SK-N-MC (cell line): ENCODE results near the gene MTFR2.

Experiments used
- DNase-seq: peaks from one replicate; pipeline ENCODE4 v3.0.0-alpha.2; 2011; ENCODE audit warnings: low read depth, low spot score
- H3K27ac ChIP-seq: fragments of 200-600 bp; sonication (generic); 2 replicates; pipeline ENCODE4 v1.5.1; 2016; ENCODE audit warnings: mixed run types
- H3K36me3 ChIP-seq: fragments of 200-600 bp; sonication (generic); 2 replicates; pipeline ENCODE4 v1.6.1; 2017; ENCODE audit warnings: antibody characterized with exemption, low read length, mixed read lengths; ENCODE audit not compliant: insufficient read depth
- H3K4me3 ChIP-seq: fragments of 200-600 bp; sonication (generic); 2 replicates; pipeline ENCODE4 v1.5.1; 2016
- H3K9ac ChIP-seq: fragments of 200-600 bp; sonication (generic); 2 replicates; pipeline ENCODE4 v1.8.0; 2017; ENCODE audit warnings: mixed run types, mixed read lengths; ENCODE audit not compliant: insufficient read length
- H3K9me3 ChIP-seq: fragments of 200-600 bp; sonication (generic); 2 replicates; pipeline ENCODE4 v1.6.1; 2017; ENCODE audit warnings: low read depth, mild to moderate bottlenecking, antibody characterized with exemption, low read length, moderate library complexity, mixed read lengths
- EZH2 ChIP-seq: fragments of 200-600 bp; sonication (generic); IDR thresholded peaks from one replicate; pipeline ENCODE4 v1.6.1; 2017; ENCODE audit warnings: antibody characterized with exemption
- FOXP2 ChIP-seq: optimal IDR thresholded peaks from 2 replicates; pipeline ENCODE3; 2011; ENCODE audit warnings: mild to moderate bottlenecking, moderate library complexity; ENCODE audit not compliant: insufficient read depth; ENCODE audit errors: extremely low read length, control extremely low read depth
- POLR2AphosphoS5 ChIP-seq: IDR thresholded peaks from 2 replicates; pipeline ENCODE4 v1.6.1; 2012; ENCODE audit warnings: mild to moderate bottlenecking, low read depth, low read length, borderline replicate concordance

The MTFR2 gene

DNA sequence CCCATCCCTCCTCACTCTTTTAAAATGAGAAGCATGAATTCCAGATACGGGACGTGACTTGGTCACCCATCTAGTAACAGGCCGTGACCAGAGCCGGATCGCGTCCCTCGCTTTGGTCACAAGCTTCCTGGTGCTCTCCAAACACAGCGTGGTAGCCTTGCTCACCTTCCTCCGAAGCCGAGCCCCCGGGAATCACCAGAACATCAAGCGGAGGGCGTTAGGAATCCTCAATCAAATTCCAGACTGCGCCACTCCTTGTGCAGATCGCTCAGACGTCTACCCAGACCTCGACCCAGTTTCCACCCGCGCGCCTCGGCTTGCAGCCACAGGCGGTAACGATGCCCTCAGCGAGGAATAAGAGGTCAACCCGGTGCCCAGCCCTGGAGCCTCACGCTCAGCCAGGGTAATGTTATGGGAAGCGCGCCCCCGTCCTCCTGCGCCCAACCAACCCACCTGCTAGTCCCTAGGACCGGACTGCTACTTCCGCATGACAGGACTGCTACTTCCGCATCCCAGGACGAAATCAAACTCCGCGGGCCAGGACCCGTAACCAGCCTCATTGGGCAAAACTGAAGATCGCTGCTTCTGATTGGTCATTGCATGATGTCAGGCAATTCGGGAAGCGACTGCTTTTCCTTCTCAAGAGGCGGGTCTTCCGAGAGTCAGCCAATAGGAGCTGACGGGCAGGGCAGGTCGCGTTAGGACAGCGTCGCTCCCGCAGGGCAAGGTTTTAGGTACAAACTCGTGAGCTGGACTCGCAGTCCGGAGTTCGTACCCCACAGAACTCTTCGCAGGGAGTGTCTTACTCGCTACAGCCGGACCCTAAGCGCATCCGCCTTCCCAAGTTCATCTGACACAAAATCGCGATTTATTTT is at the start of gene MTFR2:
Gene MTFR2, minus strand, starts transcription at position 501 of the 875 bp plus-strand sequence. CDS start 1,212 bp downstream, outside the sequence.
- peak; percentile 96 for DNase-seq
- peak within 1 kb of the TSS; percentile 44; the same call in 1 of the 2 replicates for H3K27ac ChIP-seq
- H3K9me3 ChIP-seq, result no peaks in the 10 kb centered on the region
- peak within 1 kb of the TSS; percentile 88 for H3K9ac ChIP-seq
- H3K36me3 ChIP-seq, result peaks cover 6% of the 10 kb centered on the region; the same call in 1 of the 2 replicates
- peak within 1 kb of the TSS; percentile 98 for H3K4me3 ChIP-seq
- no peak for TF ChIP-seq FOXP2
- TF ChIP-seq POLR2AphosphoS5, result peak; percentile 80
- TF ChIP-seq EZH2, result no peak

DNA sequence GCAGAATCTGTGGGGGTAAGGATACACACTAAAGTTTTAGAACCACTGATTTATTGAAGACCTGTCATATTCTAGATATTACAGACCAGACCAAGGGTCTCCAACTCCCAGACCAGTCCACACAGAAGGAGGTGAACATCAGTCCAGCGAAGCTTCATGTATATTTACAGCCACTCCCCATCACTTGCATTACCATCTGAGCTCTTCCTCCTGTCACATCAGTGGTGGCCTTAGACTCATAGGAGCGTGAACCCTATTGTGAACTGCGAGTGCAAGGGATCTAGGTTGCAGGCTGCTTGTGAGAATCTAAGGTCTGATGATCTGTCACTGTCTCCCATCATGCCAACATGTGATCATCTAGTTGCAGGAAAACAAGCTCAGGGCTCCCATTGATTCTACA is 44.5 kb upstream of the MTFR2 start:
- TF ChIP-seq FOXP2 (no peak), EZH2 (no peak), POLR2AphosphoS5 (no peak)
- Histone ChIP-seq H3K36me3 (no peaks in the 10 kb centered on the region), H3K9me3 (no peaks in the 10 kb centered on the region), H3K9ac (no peak overlapping the region), H3K27ac (no peak overlapping the region), H3K4me3 (no peak overlapping the region)
- no peak for DNase-seq

DNA sequence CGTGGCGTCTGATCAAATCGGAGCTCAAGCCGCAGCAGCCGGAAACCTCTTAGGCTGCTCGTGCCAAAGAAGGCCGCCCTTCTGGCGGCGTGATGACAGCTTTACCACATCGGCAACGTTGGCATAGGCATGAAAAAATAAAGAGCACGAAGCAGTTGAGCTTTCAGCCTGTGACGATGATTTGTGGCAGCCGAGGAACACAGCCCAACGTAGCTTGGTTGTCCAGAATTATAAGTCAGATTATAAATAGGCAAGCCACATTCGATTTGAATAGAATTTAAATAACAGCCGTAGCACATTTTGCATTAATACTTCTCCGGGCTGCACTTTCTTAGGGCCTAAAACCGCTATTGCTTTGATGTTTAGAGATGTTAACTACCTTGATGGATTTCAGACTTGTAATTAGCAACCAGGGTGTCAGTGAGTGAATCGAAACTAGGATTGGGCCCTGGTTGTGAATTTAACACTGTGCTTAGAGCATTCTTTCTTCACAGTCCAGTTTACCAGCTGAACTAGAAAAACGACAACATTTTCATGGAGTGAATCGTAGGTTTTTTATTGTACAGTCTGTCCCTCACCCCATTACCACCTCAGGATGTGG is 40.4 kb upstream of the MTFR2 start:
- TF ChIP-seq FOXP2 (no peak), EZH2 (no peak), POLR2AphosphoS5 (no peak)
- H3K27ac ChIP-seq, result peak overlapping the region; percentile 100
- H3K36me3 ChIP-seq, result peaks cover 23% of the 10 kb centered on the region
- peak; percentile 52 for DNase-seq
- H3K9ac ChIP-seq, result peak overlapping the region; percentile 100
- peak overlapping the region; percentile 100 for H3K4me3 ChIP-seq
- H3K9me3 ChIP-seq, result no peaks in the 10 kb centered on the region

DNA sequence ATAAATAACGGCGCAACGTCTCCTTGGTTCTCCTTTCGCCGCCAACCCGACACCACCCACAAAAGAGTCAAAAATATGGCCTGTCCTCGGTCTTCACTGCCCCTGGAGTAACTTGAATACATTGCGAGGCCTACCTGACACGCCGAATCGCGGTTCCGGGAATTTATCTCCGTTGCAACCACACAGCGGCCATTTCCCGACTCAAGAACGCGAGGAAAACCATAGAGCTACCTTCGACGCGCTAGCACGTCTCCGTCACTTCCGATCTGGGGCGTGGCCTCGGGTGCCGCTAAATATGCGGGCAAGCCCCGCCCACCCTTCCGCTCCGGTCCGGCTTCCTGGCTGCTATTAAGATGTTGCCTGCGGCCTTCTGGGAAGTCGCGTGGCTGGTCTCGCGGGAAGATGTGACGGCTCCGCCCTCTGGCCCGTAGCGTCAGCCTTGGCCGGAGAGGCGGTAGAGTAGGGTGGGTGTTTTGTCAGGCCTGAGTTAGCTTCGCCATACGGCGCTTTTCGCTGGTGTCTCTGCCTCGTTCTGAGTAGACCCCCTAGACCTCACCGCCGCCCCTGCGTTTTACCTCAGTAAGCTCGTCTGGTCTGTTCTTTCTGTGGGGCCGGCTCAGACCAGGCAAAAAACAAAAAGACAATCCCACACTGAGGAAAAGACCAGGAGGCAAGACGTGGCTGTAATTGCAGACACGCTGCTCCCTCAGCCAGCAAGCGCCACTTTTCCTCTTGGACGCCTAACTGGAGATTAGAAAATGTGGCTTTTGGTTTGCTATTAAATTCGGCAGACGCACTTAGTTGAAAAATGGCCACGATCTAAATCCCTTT is 39.7 kb upstream of the MTFR2 start, which contains the start of gene BCLAF1:
Gene BCLAF1, minus strand, starts transcription at position 268 of the 831 bp plus-strand sequence. CDS start 9,980 bp downstream, outside the sequence.
- peak within 1 kb of the TSS; percentile 100 for H3K4me3 ChIP-seq
- TF ChIP-seq FOXP2 (peak; percentile 72), POLR2AphosphoS5 (peak; percentile 99), EZH2 (no peak)

DNA sequence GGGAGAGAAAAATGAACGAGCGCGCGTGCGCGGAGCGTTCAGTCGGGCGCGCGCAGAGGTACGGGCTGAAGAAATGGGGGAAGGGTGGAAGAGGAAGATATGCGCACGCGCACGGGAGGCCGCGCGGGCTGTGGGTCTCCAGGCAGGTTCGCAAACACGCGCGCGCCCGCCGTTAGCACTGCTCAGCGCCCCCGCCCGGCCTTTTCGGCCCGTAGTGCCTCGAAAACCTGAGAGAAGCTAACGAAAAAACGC is 39.1 kb upstream of the MTFR2 start:
- Histone ChIP-seq H3K9ac (peak overlapping the region; percentile 100), H3K4me3 (peak overlapping the region; percentile 100), H3K27ac (peak overlapping the region; percentile 100), H3K36me3 (peaks cover 34% of the 10 kb centered on the region), H3K9me3 (no peaks in the 10 kb centered on the region)
- TF ChIP-seq EZH2 (no peak), FOXP2 (no peak), POLR2AphosphoS5 (no peak)
- no peak for DNase-seq

More for the DNA sequence above, 39.7 kb upstream of the MTFR2 start, which contains the start of gene BCLAF1:
- peak; percentile 98 for DNase-seq
- Histone ChIP-seq H3K36me3 (peaks cover 30% of the 10 kb centered on the region), H3K9ac (peak within 1 kb of the TSS; percentile 100), H3K9me3 (no peaks in the 10 kb centered on the region), H3K27ac (peak within 1 kb of the TSS; percentile 100)

DNA sequence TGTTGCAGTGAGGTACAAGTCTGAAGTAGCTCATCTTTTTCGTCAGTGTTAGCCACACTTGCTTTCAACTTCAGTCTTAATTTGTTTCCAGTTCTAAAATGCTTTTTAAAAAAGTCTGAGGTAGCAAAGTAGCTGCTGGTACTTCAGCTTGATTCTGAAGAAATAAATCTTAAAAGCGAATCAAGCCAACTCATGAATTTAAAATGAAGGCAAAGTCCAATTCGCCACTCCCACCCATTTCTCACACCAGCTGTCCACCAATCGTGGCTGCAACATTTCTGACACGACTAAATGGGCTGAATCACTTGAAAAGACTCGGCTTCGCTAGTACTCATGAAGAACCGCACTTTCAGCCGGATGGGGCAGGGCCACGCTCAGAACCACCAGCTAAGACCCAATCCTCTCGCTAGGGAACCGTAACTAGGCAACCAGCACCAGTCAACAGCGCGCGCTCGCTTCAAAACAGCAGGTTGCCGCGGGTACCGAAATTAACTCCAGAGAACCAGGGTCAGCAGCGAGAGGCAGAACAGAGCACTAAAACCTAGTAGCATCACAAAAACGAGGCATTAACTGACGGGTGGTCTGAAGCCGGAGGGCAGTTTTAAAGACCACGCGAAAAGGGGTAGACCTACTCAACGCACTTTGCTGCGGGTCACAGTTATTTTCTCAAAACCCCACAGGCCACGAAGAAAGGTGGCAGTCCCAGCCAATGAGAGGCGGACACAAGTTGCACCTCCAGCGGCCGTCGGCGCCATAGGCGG is 38.6 kb upstream of the MTFR2 start:
- DNase-seq, result no peak
- Histone ChIP-seq H3K36me3 (peaks cover 34% of the 10 kb centered on the region), H3K9ac (peak overlapping the region; percentile 100), H3K27ac (peak overlapping the region; percentile 100), H3K9me3 (no peaks in the 10 kb centered on the region), H3K4me3 (peak overlapping the region; percentile 100)
- TF ChIP-seq FOXP2 (no peak), POLR2AphosphoS5 (no peak), EZH2 (no peak)

DNA sequence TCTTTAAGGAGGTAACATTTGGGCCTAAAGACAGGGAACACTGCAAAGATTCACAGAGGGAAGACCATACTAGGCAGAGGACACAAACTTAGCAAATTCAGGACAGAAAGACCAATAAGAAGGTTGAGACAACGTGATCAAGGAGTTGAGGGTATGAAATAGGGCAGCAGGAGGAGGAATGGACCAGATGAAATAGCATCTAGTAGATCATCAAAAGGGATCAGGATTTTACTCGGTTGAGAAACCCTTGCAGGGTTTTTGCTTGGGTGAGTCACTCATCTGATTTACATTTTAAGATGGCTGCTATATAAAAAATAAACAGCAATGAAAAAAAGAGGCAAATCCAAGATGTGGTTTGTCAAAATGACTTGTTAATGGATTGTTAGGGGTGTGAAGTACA is 34.8 kb upstream of the MTFR2 start:
- Histone ChIP-seq H3K36me3 (peaks cover 64% of the 10 kb centered on the region), H3K9ac (no peak overlapping the region), H3K4me3 (peak overlapping the region; percentile 35), H3K9me3 (no peaks in the 10 kb centered on the region), H3K27ac (no peak overlapping the region)
- no peak for TF ChIP-seq POLR2AphosphoS5
- no peak for TF ChIP-seq FOXP2
- no peak for TF ChIP-seq EZH2
- DNase-seq, result no peak
